ENCODE data around the gene COX11. TPM values are rescaled to one million over a fixed set of nuclear protein-coding genes. Genes with fewer than 3 reads are reported as not detected.

The COX11 gene
- total and polyA plus RNA-seq, 2 of the 8 experiments (the other 6 are each of a cell fraction or from before 2014, with no cell fraction given) = 43.0 to 54.1 TPM

GRCh38 chr17:54935471-54935870 lies 33.0 kb downstream of the COX11 start:
- Histone ChIP-seq H3K79me1 (ENCODE audit: low read depth, low read length) (no peaks in the 10 kb centered on the region), H3K4ac (replicated peaks; ENCODE audit: insufficient read length, low read depth, low read length) (no peak overlapping the region), H3K36me3 (ENCODE audit: control insufficient read depth in 2 of 4, insufficient read depth in 4 of 4, low read length in 3 of 4) (peaks cover 28 to 78% (median 65%) of the 10 kb centered on the region in 4 experiments), H3K56ac (replicated peaks; ENCODE audit: insufficient read length, low read depth, low read length) (no peak overlapping the region), H2BK120ac (replicated peaks; ENCODE audit: low read depth, low read length) (no peak overlapping the region), H4K5ac (ENCODE audit: insufficient read length, low read depth, low read length) (no peak overlapping the region), H3K4me1 (replicated peaks in 1 of 4; ENCODE audit: control insufficient read depth in 3 of 4, insufficient read depth in 4 of 4, low read length in 3 of 4) (no peaks in the 10 kb centered on the region), H3K79me2 (ENCODE audit: control insufficient read depth in 1 of 2, insufficient read depth in 2 of 2, low read length in 2 of 2) (no peaks in the 10 kb centered on the region), H2BK20ac (ENCODE audit: low read length) (no peak overlapping the region), H3K23ac (ENCODE audit: insufficient read length) (no peak overlapping the region), H3K9me3 (ENCODE audit: insufficient read depth in 2 of 2, low read depth in 1 of 2, low read length in 1 of 2) (no peaks in the 10 kb centered on the region), H3K4me3 (ENCODE audit: extremely low read depth in 1 of 4, insufficient read depth in 2 of 4, low read depth in 3 of 4, low read length in 4 of 4) (no peak overlapping the region), H3K18ac (ENCODE audit: extremely low read depth, low read length) (no peak overlapping the region), H3K9ac (replicated peaks in 1 of 4; ENCODE audit: extremely low read depth in 1 of 4, low read depth in 3 of 4, low read length in 3 of 4) (no peak overlapping the region), H2AFZ (ENCODE audit: low read length) (no peak overlapping the region), H2BK15ac (ENCODE audit: low read length) (no peak overlapping the region), H3K27ac (ENCODE audit: low read depth, low read length) (no peak overlapping the region), H3K23me2 (ENCODE audit: low read depth, low read length) (no peaks in the 10 kb centered on the region), H3K14ac (ENCODE audit: insufficient read length) (no peak overlapping the region), H4K8ac (ENCODE audit: extremely low read depth, insufficient read depth, low read length) (no peak overlapping the region), H4K20me1 (replicated peaks in 1 of 2; ENCODE audit: control insufficient read depth in 1 of 2, insufficient read depth in 2 of 2, low read length in 2 of 2) (no peaks in the 10 kb centered on the region), H2AK5ac (ENCODE audit: low read depth, low read length) (no peak overlapping the region), H3K4me2 (ENCODE audit: insufficient read depth in 1 of 2, low read depth in 2 of 2, low read length in 2 of 2) (no peak overlapping the region), H2BK5ac (ENCODE audit: low read depth, low read length) (no peak overlapping the region), H4K91ac (replicated peaks; ENCODE audit: insufficient read length, low read length) (no peak overlapping the region), H3K27me3 (replicated peaks in 1 of 4; ENCODE audit: control insufficient read depth in 3 of 4, extremely low read depth in 1 of 4, insufficient read depth in 3 of 4, low read length in 3 of 4) (no peaks in the 10 kb centered on the region), H2BK12ac (ENCODE audit: low read depth, low read length) (no peak overlapping the region)
- FAIRE-seq (no peak), DNase-seq (ENCODE audit: low read depth in 1 of 2, low spot score in 2 of 2) (no peak)
- TF ChIP-seq SP4 (IDR thresholded peaks at IDR 0.05; ENCODE audit: low read length) = no peak
- TF ChIP-seq SIX5 (IDR thresholded peaks at IDR 0.05; ENCODE audit: low read depth, low read length) = no peak
- no peak for TF ChIP-seq KDM4A (IDR thresholded peaks at IDR 0.05; ENCODE audit: low read depth, low read length, severe bottlenecking)
- no peak for TF ChIP-seq TBP (IDR thresholded peaks at IDR 0.05; ENCODE audit: low read depth, low read length)
- TF ChIP-seq POLR2A (IDR thresholded peaks at IDR 0.05; ENCODE audit: control extremely low read depth in 1 of 2, low read depth in 2 of 2, low read length in 2 of 2) = no peak
- TF ChIP-seq CTBP2 (IDR thresholded peaks at IDR 0.05; ENCODE audit: borderline replicate concordance, insufficient read depth, insufficient read length, low read length) = no peak
- TF ChIP-seq SIRT6 (IDR thresholded peaks at IDR 0.05; ENCODE audit: low read length) = no peak
- TF ChIP-seq NRF1 (IDR thresholded peaks at IDR 0.05; ENCODE audit: low read depth, low read length) = no peak
- TF ChIP-seq PHF8 (conservative IDR thresholded peaks at IDR 0.05; ENCODE audit: low read depth, low read length) = no peak
- no peak for TF ChIP-seq MAX (IDR thresholded peaks at IDR 0.05)
- ChIA-PET CTCF (ENCODE audit: partially characterized antibody) (no interaction called here), POLR2A (ENCODE audit: partially characterized antibody) (no interaction called here)
- 94% methylated on average over 5 of the region's 5 CpGs; no CpG with 5 or more reads in 1 of the 2 experiments for WGBS, 2 experiments (ENCODE audit: extremely low coverage in 1 of 2, insufficient coverage in 1 of 2, insufficient read length in 1 of 2, insufficient replicate concordance in 2 of 2, low coverage in 1 of 2, low lambda C conversion rate in 2 of 2, missing lambda C conversion rate in 1 of 2)

Measured in H1 (cell line).